H9 (cell line): ENCODE measurements around the gene THSD4. TPM values are rescaled to one million over a fixed set of nuclear protein-coding genes. Genes with fewer than 3 reads are reported as not detected.

ENCODE experiments used
- DNase-seq: peaks from one replicate; pipeline ENCODE4 v3.0.0-alpha.2; 2017
- H2AFZ ChIP-seq: one replicate; pipeline ENCODE4 v1.6.1; 2013; ENCODE audit warnings: mild to moderate bottlenecking, low read length, control low read depth, moderate library complexity
- H2AK5ac ChIP-seq: 2 replicates; pipeline ENCODE4 v1.6.1; 2013; ENCODE audit warnings: low read length, control low read depth, mixed read lengths; ENCODE audit not compliant: insufficient read length
- H2BK120ac ChIP-seq: one replicate; pipeline ENCODE4 v1.6.1; 2013; ENCODE audit warnings: low read depth, mild to moderate bottlenecking, low read length, control low read depth, inconsistent platforms; ENCODE audit not compliant: poor library complexity, severe bottlenecking
- H2BK12ac ChIP-seq: 2 replicates; pipeline ENCODE4 v1.6.1; 2013; ENCODE audit warnings: low read length, control low read depth, mixed read lengths, low read depth; ENCODE audit not compliant: insufficient read length
- H2BK15ac ChIP-seq: 2 replicates; pipeline ENCODE4 v1.6.1; 2013; ENCODE audit warnings: low read depth, low read length, control low read depth
- H2BK20ac ChIP-seq: one replicate; pipeline ENCODE4 v1.6.1; 2013; ENCODE audit warnings: low read depth, mild to moderate bottlenecking, low read length, control low read depth, inconsistent platforms; ENCODE audit not compliant: poor library complexity, severe bottlenecking
- H2BK5ac ChIP-seq: 2 replicates; pipeline ENCODE4 v1.6.1; 2013; ENCODE audit warnings: low read length, control low read depth, mixed read lengths; ENCODE audit not compliant: insufficient read length
- H3K14ac ChIP-seq: 2 replicates; pipeline ENCODE4 v1.6.1; 2013; ENCODE audit warnings: low read length, control low read depth; ENCODE audit not compliant: insufficient read depth
- H3K18ac ChIP-seq: 2 replicates; pipeline ENCODE4 v1.6.1; 2013; ENCODE audit warnings: low read depth, mild to moderate bottlenecking, mixed read lengths, low read length, control low read depth; ENCODE audit not compliant: insufficient read length
- H3K23ac ChIP-seq: 2 replicates; pipeline ENCODE4 v1.6.1; 2013; ENCODE audit warnings: low read length, control low read depth, mixed read lengths, low read depth; ENCODE audit not compliant: insufficient read length
- H3K23me2 ChIP-seq: 2 replicates; pipeline ENCODE4 v1.6.1; 2013; ENCODE audit warnings: low read depth, mild to moderate bottlenecking, mixed read lengths, low read length, control low read depth; ENCODE audit not compliant: insufficient read length, poor library complexity, severe bottlenecking
- H3K27ac ChIP-seq: 2 replicates; pipeline ENCODE4 v1.5.1; 2013; ENCODE audit warnings: low read length, control low read depth, mixed read lengths, low read depth; ENCODE audit not compliant: insufficient read length
- H3K27me3 ChIP-seq: 2 replicates; pipeline ENCODE4 v1.6.1; 2013; ENCODE audit warnings: low read length, control low read depth, inconsistent platforms; ENCODE audit not compliant: insufficient read depth
- H3K4ac ChIP-seq: 2 replicates; pipeline ENCODE4 v1.6.1; 2013; ENCODE audit warnings: low read depth, mild to moderate bottlenecking, control low read depth, inconsistent platforms, low read length, moderate library complexity
- H3K4me1 ChIP-seq: 2 replicates; pipeline ENCODE4 v1.6.1; 2013; ENCODE audit warnings: low read length, control low read depth, inconsistent platforms; ENCODE audit not compliant: insufficient read depth
- H3K4me2 ChIP-seq: 2 replicates; pipeline ENCODE4 v1.6.1; 2013; ENCODE audit warnings: low read length, control low read depth, mixed read lengths; ENCODE audit not compliant: insufficient read length, insufficient read depth
- H3K56ac ChIP-seq: 2 replicates; pipeline ENCODE4 v1.6.1; 2013; ENCODE audit warnings: low read depth, mild to moderate bottlenecking, mixed read lengths, low read length, control low read depth; ENCODE audit not compliant: insufficient read length
- H3K79me1 ChIP-seq: 2 replicates; pipeline ENCODE4 v1.6.1; 2013; ENCODE audit warnings: low read depth, mild to moderate bottlenecking, moderate library complexity, low read length, control low read depth, inconsistent platforms; ENCODE audit not compliant: insufficient read depth, poor library complexity, severe bottlenecking
- H3K79me2 ChIP-seq: 2 replicates; pipeline ENCODE4 v1.6.1; 2013; ENCODE audit warnings: low read length, control low read depth, inconsistent platforms; ENCODE audit not compliant: insufficient read depth
- H3K9ac ChIP-seq: 2 replicates; pipeline ENCODE4 v1.6.1; 2013; ENCODE audit warnings: low read length, control low read depth, mixed read lengths; ENCODE audit not compliant: insufficient read length; ENCODE audit errors: extremely low read depth
- H3K9me3 ChIP-seq: one replicate; pipeline ENCODE4 v1.6.1; 2013; ENCODE audit warnings: low read depth, low read length, inconsistent platforms; ENCODE audit not compliant: control insufficient read depth
- H3T11ph ChIP-seq: one replicate; pipeline ENCODE4 v1.6.1; 2013; ENCODE audit warnings: mild to moderate bottlenecking, low read length, control low read depth, inconsistent platforms
- H4K20me1 ChIP-seq: one replicate; pipeline ENCODE4 v1.6.1; 2013; ENCODE audit not compliant: control insufficient read depth, insufficient read length, insufficient read depth
- H4K5ac ChIP-seq: 2 replicates; pipeline ENCODE4 v1.6.1; 2013; ENCODE audit warnings: low read depth, mild to moderate bottlenecking, mixed read lengths, low read length, control low read depth; ENCODE audit not compliant: insufficient read length
- H4K8ac ChIP-seq: replicated peaks from 2 replicates; pipeline ENCODE4 v1.6.1; 2013; ENCODE audit warnings: low read length, control low read depth, mixed read lengths, low read depth; ENCODE audit not compliant: insufficient read length
- H4K91ac ChIP-seq: 2 replicates; pipeline ENCODE4 v1.6.1; 2013; ENCODE audit warnings: low read depth, mild to moderate bottlenecking, moderate library complexity, mixed read lengths, low read length, control low read depth; ENCODE audit not compliant: insufficient read length
- H3K27ac Mint-ChIP-seq, 3 experiments: 2 replicates in 2 of 3; 3 replicates in 1 of 3; pipeline ENCODE4 v1.8.0; 2020 to 2021; ENCODE audit warnings: mixed read lengths in 3 of 3, mild to moderate bottlenecking in 1 of 3, moderate library complexity in 1 of 3
- H3K27me3 Mint-ChIP-seq: 2 replicates; pipeline ENCODE4 v1.8.0; 2021; ENCODE audit warnings: low read depth, mild to moderate bottlenecking, moderate library complexity, mixed read lengths
- H3K36me3 Mint-ChIP-seq, 3 experiments: 2 replicates in 2 of 3; 3 replicates in 1 of 3; pipeline ENCODE4 v1.8.0; 2020 to 2021; ENCODE audit warnings: low read depth in 3 of 3, mixed read lengths in 3 of 3; ENCODE audit not compliant: insufficient read depth in 1 of 3
- H3K4me1 Mint-ChIP-seq, 2 experiments: 2 replicates each; pipeline ENCODE4 v1.8.0; 2020; ENCODE audit warnings: mixed read lengths in 2 of 2
- H3K4me3 Mint-ChIP-seq, 2 experiments: 2 replicates in 1 of 2; 3 replicates in 1 of 2; pipeline ENCODE4 v1.8.0; 2020 to 2021; ENCODE audit warnings: mild to moderate bottlenecking in 2 of 2, mixed read lengths in 2 of 2, moderate library complexity in 1 of 2
- H3K9me3 Mint-ChIP-seq, 2 experiments: 2 replicates in 1 of 2; 3 replicates in 1 of 2; pipeline ENCODE4 v1.8.0; 2020; ENCODE audit warnings: mild to moderate bottlenecking in 2 of 2, mixed read lengths in 2 of 2, moderate library complexity in 1 of 2
- CTCF ChIP-seq: fragments of 200-600 bp; sonication (generic); conservative IDR thresholded peaks from 3 replicates; pipeline ENCODE4 v1.8.0; 2021; ENCODE audit warnings: antibody characterized with exemption, mild to moderate bottlenecking
- WGBS: extraction: QIAGEN DNeasy Blood & Tissue Kit; methylation state at CpG from one replicate; pipeline ENCODE4 v1.1.7; 2013; ENCODE audit warnings: missing lambda C conversion rate, low lambda C conversion rate, mixed read lengths; ENCODE audit not compliant: insufficient read length; ENCODE audit errors: extremely low coverage; 5-methylcytosine and 5-hydroxymethylcytosine counted together
- total RNA-seq: library from RNA; stranded (reverse); gene quantifications from 2 replicates; pipeline ENCODE4 v1.2.1, GENCODE V29; 2021

Gene THSD4
- total RNA-seq, 1 experiment from 2014 or later: 5.5 TPM

DNA sequence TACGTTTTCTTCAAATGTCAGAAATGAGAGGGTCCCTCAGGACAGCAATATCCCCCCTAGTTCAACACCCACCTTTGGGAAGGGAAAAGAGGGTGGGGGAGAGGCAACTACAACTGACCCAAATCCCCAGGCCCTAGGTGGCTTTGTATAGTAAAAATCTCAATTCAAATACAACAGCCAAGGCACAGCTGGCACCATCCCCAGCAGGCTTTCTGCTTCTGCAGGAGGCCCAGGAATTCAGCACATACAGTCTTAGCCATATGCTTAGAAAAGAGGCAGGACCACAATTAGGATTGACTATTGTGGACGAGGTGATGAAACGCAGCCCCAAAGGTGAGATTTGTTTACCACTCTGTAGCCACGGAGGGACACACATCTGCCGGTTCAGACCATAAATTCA, 710.9 kb downstream of the THSD4 start:
- no peaks in the 10 kb centered on the region for H4K20me1 ChIP-seq
- H3K23me2 ChIP-seq: no peaks in the 10 kb centered on the region

More for the DNA sequence above, 710.9 kb downstream of the THSD4 start:
- Histone ChIP-seq H3K4me1 (no peaks in the 10 kb centered on the region), H2BK12ac (no peak overlapping the region), H3K27ac (no peak overlapping the region), H3K9ac (no peak overlapping the region), H4K8ac (no peak overlapping the region), H2BK120ac (no peak overlapping the region), H3K4ac (no peak overlapping the region), H2AK5ac (no peak overlapping the region), H3K79me2 (no peaks in the 10 kb centered on the region), H3K14ac (no peak overlapping the region), H3K23ac (no peak overlapping the region), H2BK5ac (no peak overlapping the region), H3K18ac (no peak overlapping the region), H3K79me1 (no peaks in the 10 kb centered on the region), H3K27me3 (no peaks in the 10 kb centered on the region), H2AFZ (no peak overlapping the region), H3T11ph (no peak overlapping the region), H2BK15ac (no peak overlapping the region), H3K4me2 (no peak overlapping the region), H3K9me3 (no peaks in the 10 kb centered on the region), H4K5ac (no peak overlapping the region), H4K91ac (no peak overlapping the region), H2BK20ac (no peak overlapping the region), H3K56ac (no peak overlapping the region)
- peaks cover 4 to 10% of the 10 kb centered on the region in 2 experiments; a peak in 3 of 5 replicates for H3K9me3 Mint-ChIP-seq
- peak overlapping the region in 1 of 3 experiments; percentile 82; a peak in 2 of 7 replicates for H3K27ac Mint-ChIP-seq
- no peak for TF ChIP-seq CTCF
- no CpG with 5 or more reads among the region's 5 CpGs for WGBS
- no peak overlapping the region for H3K4me3 Mint-ChIP-seq
- no peaks in the 10 kb centered on the region for H3K27me3 Mint-ChIP-seq
- no peak for DNase-seq
- peaks cover 16 to 35% (median 28%) of the 10 kb centered on the region in 3 experiments; a peak in 6 of 7 replicates for H3K36me3 Mint-ChIP-seq
- H3K4me1 Mint-ChIP-seq: peaks cover 25 to 34% of the 10 kb centered on the region in 2 experiments
